Measurements from ENCODE around the gene WNT2.
"Not testable (repeated sequence)": the region's sequence is repeated elsewhere in the genome, so short reads cannot be mapped to it uniquely, and the experiment has no call there.

Gene WNT2

GRCh38 chr7:117262546-117262945 is 60.3 kb downstream of the WNT2 start:
- no peak for DNase-seq (ENCODE audit: low read depth)

DNA sequence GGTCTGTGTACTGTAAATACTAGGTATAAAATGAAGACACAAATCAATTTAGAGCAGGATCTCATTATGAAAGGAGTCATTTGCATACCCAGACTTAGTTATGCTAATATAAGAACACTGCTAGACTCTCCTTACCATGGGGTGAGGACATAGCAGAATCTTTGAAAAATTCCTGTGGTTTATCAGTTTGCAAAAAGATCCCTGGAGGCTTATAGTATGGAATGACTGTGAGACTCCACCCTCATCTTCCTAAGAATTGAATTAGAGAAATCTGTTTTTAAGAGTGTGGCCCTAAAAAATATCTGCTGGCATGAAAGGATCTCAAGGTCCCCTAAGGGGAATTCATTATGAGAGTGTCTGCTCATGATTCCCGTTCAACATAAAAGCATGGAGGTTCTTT is 63.2 kb downstream of the WNT2 start:
- no peak for DNase-seq (ENCODE audit: low read depth)

- DNase-seq (ENCODE audit: low read depth): no peak
Observed at GRCh38 chr7:117251687-117252086, 71.2 kb downstream of the WNT2 start.

- DNase-seq (ENCODE audit: low read depth): no peak
Observed at GRCh38 chr7:117250801-117251200, 72.1 kb downstream of the WNT2 start.

DNA sequence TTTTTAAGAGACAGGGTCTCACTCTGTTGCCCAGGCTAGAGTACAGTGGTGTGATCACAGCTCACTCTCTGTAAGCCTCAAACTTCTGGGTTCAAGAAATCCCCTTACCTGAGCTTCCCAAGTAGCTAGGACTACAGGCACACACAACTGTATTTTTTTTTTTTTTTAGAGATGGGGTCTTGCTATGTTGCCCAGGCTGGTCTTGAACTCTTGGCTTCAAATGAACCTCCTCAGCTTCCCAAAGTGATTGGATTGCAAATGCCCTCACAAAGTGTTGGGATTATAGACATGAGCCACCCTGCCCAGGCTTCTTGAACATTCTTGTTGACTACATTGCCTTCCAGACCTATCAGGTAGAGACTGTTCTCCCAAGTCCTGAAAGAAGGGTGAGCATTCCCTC is 72.6 kb downstream of the WNT2 start:
- no peak for DNase-seq (ENCODE audit: low read depth)

GRCh38 chr7:117249696-117250095 is 73.2 kb downstream of the WNT2 start:
- DNase-seq (ENCODE audit: low read depth): no peak

GRCh38 chr7:117248829-117249228 is 74.0 kb downstream of the WNT2 start:
- no peak for DNase-seq (ENCODE audit: low read depth)

GRCh38 chr7:117247809-117248208 is 75.0 kb downstream of the WNT2 start:
- no peak for DNase-seq (ENCODE audit: low read depth)

DNA sequence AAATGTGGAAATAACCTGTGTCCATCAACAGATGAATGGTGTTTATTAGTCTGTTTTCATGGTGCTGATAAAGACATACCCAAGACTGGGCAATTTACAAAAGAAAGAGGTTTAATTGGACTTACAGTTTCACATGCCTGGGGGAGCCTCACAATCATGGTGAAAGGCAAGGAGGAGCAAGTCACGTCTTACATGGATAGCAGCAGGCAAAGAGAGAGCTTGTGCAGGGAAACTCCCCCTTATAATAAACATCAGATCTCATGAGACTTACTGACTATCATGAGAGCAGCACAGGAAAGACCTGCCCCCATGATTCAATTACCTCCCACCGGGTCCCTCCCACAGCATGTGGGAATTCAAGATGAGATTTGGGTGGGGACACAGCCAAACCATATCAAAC is 77.2 kb downstream of the WNT2 start:
- DNase-seq (ENCODE audit: low read depth): not testable (repeated sequence)

DNA sequence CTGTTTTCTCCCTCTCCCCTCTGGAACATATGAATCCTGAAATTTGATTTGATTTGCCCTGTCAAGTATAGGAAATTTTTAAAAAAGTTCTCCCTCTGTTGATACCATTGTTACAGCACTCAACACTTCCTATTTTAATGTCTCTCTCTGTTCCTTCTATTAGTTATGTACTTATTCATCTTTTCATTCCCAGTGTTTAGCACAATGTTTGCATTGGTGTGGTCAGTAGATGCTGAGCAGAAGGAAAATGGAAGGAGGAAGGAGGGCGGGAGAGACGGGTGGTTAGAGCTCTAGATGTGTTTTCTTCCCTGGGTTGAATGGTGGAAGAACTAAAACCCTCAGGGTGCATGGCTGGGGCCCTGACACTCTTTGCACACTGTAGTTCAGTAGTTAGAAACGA is 79.5 kb downstream of the WNT2 start:
- DNase-seq (ENCODE audit: low read depth): no peak

GRCh38 chr7:117241088-117241487 is 81.8 kb downstream of the WNT2 start:
- DNase-seq (ENCODE audit: low read depth): no peak

DNA sequence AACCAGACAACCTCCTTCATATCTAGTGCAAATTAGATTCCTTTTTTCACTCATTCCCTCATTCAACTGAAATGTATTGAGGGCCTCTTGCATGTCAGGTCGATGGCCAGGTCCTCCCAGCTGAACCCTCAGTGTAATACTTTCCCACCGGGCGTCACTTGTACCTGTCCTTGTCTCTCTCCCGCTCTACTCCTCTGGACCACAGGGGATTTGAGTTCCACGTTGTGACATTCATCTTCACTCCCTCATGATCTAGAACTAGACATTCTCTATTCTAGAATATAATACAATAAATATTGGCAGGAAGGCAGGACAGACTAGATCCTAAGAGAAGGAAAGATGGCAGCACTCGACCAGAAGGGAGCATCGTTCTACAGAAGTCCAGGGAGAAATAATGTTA is 83.9 kb downstream of the WNT2 start:
- no peak for DNase-seq (ENCODE audit: low read depth)

DNA sequence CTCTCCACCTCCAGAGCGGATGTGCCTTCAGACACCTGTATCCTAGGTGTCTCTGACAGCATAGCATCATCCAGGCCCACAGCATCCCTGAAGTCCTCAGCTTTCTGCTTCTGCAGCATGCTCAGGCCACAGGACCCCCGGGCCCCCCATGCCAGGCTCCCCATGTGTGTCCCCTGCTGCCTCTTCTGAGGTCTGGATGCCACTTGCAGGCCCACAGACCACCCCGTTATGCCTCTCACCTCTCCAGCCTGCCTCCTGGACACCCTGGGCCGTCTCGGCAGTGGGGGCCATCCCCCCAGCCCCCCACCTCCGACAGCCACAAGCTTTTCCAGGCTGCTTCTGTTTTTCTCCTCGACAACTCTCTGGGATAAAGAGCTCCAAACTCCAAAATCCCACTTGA is 84.4 kb downstream of the WNT2 start:
- DNase-seq (ENCODE audit: low read depth): no peak

GRCh38 chr7:117237646-117238045 is 85.2 kb downstream of the WNT2 start:
- no peak for DNase-seq (ENCODE audit: low read depth)

- no peak for DNase-seq (ENCODE audit: low read depth)
Observed at GRCh38 chr7:117231047-117231359, 91.9 kb downstream of the WNT2 start.

DNA sequence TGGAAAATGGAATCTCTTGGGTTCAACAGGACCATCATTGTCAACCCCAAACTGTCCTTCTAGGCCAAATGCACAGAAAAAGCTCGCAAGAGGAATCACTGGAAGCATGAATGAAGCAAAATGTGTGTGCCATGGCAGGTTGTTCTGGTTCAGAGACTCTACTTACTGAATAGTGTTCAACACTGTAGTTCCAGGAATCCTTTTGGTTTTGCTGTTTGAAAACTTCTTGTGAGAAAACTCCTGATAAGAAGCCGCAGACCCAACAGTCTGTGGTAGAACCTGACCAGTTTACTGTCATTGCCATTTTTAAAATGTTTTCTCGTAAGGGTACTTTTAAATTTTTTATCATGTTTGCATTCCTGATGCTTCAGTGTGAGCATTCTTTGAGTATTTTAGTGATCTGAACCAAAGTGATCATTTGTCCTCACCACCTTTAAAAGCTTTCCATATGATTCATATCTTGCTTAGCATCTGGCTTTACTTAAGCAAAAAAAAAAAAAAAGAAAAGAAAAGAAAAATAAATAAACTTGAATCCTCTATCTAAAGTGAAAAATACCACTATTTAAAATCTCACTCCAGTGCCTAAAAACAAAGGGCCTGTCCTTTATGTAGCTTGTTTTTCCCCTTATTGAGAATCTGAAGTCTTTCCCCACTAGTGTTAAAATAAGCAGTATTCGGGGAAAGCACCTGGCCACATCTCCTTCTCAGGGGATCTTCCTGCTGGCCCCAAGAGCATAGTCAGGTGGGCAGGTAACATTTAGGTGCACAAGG is 92.4 kb downstream of the WNT2 start:
- no peak for DNase-seq (ENCODE audit: low read depth)

- DNase-seq (ENCODE audit: low read depth): no peak
Observed at GRCh38 chr7:117229350-117229749, 93.5 kb downstream of the WNT2 start.

DNA sequence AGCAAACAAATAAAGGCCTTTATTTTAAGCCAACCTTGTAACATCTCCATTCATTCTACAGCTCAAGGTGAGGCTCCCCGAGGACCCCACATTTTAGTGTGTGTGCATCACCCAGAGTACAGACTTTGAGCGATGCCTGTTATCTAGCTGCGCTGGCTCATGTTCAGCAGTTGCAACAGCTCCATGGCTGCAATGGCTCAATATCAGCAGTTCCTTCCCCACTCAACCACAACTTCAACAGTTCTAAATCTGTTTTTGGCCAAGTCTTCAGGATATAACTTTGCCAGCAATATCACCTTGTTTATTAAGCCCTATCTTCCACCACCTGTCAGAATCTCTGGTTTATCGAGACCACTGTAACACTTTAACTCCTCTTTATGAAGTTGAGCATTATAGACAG is 95.8 kb downstream of the WNT2 start:
- DNase-seq (ENCODE audit: low read depth): no peak

GRCh38 chr7:117225536-117225935 is 97.3 kb downstream of the WNT2 start:
- DNase-seq (ENCODE audit: low read depth): no peak

All from stimulated activated CD8-positive, alpha-beta memory T cell treated with anti-CD3 and anti-CD28 coated beads, Interleukin-15, amount 100 ng/mL, for 1 hour (primary cell).